GM19463 (cell line): ENCODE measurements around the gene LMNB1.
"Not testable (repeated sequence)": the region's sequence is repeated elsewhere in the genome, so short reads cannot be mapped to it uniquely, and the experiment has no call there.

Experiments
- ATAC-seq: cut with Tn5 transposase; IDR thresholded peaks from one replicate; pipeline ENCODE4 v1.9.1; 2021; ENCODE audit warnings: mild to moderate bottlenecking, moderate library complexity; ENCODE audit not compliant: unreplicated experiment

Gene LMNB1

GRCh38 chr5:126818736-126819135 lies 41.8 kb downstream of the LMNB1 start:
- ATAC-seq: no peak

GRCh38 chr5:126819253-126819652 lies 42.3 kb downstream of the LMNB1 start:
- no peak for ATAC-seq

GRCh38 chr5:126826619-126827215 lies 49.8 kb downstream of the LMNB1 start:
- no peak for ATAC-seq

- no peak for ATAC-seq
These were observed 52.2 kb downstream of the LMNB1 start for GRCh38 chr5:126829098-126829497.

- no peak for ATAC-seq
These were observed 53.1 kb downstream of the LMNB1 start for GRCh38 chr5:126830061-126830460.

- no peak for ATAC-seq
These were observed 54.2 kb downstream of the LMNB1 start for GRCh38 chr5:126831156-126831555.

GRCh38 chr5:126836778-126837177 lies 59.8 kb downstream of the LMNB1 start:
- ATAC-seq: no peak

- ATAC-seq: no peak
These were observed 60.3 kb downstream of the LMNB1 start for GRCh38 chr5:126837242-126837641.

GRCh38 chr5:126837906-126838539 lies 61.1 kb downstream of the LMNB1 start:
- ATAC-seq: no peak

- ATAC-seq: not testable (repeated sequence)
These were observed 62.5 kb downstream of the LMNB1 start for GRCh38 chr5:126839407-126839806.

GRCh38 chr5:126843375-126843774 lies 66.4 kb downstream of the LMNB1 start:
- not testable (repeated sequence) for ATAC-seq

GRCh38 chr5:126845470-126846070 lies 68.6 kb downstream of the LMNB1 start:
- ATAC-seq: peak; percentile 85

- ATAC-seq: no peak
These were observed 69.4 kb downstream of the LMNB1 start for GRCh38 chr5:126846344-126846743.

GRCh38 chr5:126846744-126847455 lies 70.0 kb downstream of the LMNB1 start:
- ATAC-seq: no peak

GRCh38 chr5:126847456-126847820 lies 70.5 kb downstream of the LMNB1 start:
- no peak for ATAC-seq

GRCh38 chr5:126847826-126848251 lies 70.9 kb downstream of the LMNB1 start:
- no peak for ATAC-seq

- no peak for ATAC-seq
These were observed 71.3 kb downstream of the LMNB1 start for GRCh38 chr5:126848253-126848652.

- ATAC-seq: no peak
These were observed 72.3 kb downstream of the LMNB1 start for GRCh38 chr5:126849101-126849678.

GRCh38 chr5:126851501-126852011 lies 74.6 kb downstream of the LMNB1 start:
- no peak for ATAC-seq

- ATAC-seq: peak; percentile 75
These were observed 75.2 kb downstream of the LMNB1 start for GRCh38 chr5:126852091-126852571.

GRCh38 chr5:126852841-126853271 lies 75.9 kb downstream of the LMNB1 start:
- no peak for ATAC-seq
